HG03039 (cell line): ENCODE measurements around the gene BRME1.

Experiments
- ATAC-seq: cut with Tn5 transposase; IDR thresholded peaks from one replicate; pipeline ENCODE4 v1.9.1; 2021; ENCODE audit warnings: mild to moderate bottlenecking, moderate library complexity; ENCODE audit not compliant: unreplicated experiment

Gene BRME1

DNA sequence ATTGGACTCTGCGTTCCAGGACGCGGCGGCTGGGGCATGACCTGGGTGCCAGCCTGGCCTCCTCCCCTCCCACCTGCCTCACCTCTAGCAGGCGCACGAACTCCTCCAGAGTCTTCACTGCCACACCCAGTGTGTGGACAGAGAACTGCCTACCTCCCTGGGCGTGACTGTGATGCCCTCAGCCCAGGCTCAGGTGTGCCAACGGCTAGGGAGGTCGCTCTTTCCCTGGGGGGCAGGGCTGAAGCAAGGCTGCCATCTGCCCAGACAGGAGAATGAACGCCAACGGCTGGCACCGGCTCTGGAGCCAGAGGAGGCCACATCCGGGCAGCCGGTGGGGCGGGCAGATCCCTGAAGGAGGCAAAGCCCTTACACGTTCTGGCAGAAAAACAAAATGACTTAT lies 17.6 kb downstream of the BRME1 start:
- no peak for ATAC-seq

DNA sequence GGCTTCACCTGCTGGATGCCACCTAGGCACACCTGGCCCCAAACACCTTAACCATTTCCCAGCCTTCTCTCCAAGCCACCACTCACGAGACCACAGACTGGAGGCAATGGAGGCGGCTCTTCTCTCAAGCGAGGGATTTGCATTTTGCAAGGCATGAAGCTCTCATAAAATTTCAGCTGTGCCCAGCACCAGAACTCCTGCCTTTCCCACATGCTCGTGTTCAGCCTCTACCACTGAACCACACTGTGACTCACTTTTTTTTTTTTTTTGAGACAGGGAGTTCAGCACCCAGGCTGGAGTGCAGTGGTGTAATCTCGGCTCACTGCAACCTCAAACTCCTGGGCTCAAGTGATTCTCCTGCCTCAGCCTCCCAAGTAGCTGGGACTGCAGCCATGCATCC lies 18.4 kb downstream of the BRME1 start:
- ATAC-seq, result no peak

DNA sequence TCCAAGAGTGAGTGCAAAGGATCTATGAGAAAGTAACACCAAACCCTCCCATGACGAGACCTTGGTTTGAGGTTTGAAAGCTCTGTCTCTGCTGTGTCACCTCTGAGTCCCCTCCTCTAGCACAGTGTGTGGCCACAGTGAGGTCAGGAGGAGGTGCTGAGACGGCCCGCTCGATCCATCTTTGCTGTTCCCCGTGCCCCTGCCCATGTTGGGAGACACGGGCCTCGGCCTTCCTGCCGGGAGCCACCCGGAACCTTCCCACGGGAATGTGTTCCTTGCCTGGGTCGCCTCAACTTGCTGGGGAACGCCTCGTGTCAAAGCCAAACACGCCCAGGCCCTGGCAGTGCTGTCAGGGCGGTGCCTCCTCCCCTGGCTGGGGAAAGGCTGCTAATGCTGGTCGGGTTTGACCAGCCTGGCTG lies 18.9 kb downstream of the BRME1 start:
- ATAC-seq, result no peak

DNA sequence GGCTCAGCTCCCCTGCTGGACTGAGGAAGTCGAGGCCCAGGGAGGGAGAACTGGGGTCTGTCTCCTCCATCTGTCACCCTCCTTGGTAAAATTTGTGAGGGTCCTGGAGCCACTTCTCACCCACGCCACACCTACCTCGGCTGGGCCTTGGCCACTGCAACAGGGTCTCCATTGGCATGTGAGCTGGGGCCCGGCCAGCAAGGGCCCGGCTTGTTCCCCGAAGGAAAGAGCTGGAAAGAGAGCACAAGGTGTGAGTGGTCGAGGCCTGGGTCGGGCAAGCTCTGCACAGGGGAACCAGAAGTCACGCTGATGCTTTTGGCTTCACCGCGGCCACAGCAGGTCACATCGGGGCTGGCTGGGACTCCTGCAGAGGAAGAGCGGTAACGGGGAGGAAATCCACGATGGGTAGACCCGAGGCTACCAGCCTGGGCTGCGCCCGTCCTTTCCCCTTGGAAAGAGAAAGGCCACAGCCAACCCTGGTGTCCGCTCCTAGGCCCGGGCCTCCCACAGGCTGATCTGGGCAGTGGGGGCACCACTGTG lies 20.0 kb downstream of the BRME1 start:
- no peak for ATAC-seq

DNA sequence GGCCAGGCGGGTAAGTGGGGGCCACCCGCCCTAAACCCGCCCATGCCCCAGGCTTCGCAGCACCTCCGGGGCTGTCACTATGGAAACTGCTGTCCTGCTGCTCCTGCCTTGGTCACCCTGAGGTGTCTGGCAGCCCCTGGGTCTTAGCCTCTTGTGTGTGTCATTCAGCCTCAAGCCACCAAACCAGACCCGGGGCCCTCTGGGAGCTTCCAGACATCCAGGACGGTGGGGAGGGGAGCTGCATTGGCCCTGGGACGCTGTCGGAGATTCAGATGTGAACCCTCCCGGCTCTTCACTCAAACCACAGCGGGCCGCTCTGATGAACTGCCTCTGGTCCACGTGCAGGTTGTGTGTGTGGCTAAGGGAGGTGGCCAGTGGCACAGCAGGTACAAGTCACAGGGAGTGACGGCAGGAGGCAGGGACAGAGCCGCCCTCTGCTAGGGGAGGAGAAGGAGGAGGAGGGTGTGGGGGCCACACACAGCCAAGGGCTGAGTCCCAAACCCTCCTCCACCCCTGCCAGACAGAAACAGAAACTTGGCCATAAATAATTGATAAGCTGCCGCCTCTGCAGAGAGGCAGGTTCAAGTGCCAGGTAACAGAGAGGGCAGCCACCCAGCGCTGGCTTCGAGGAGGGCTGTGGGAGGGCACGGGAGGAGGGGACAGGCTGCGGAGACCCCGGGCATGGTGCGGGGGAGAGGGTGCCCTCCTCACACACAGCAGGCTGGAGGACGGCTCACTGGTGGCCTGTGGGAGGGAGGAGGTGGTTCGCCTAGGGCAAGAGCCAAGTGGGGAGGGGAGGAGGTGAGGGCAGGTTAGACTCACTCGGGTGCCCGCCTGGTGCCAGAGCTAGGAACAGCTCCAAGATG lies 21.0 kb downstream of the BRME1 start:
- ATAC-seq, result no peak

DNA sequence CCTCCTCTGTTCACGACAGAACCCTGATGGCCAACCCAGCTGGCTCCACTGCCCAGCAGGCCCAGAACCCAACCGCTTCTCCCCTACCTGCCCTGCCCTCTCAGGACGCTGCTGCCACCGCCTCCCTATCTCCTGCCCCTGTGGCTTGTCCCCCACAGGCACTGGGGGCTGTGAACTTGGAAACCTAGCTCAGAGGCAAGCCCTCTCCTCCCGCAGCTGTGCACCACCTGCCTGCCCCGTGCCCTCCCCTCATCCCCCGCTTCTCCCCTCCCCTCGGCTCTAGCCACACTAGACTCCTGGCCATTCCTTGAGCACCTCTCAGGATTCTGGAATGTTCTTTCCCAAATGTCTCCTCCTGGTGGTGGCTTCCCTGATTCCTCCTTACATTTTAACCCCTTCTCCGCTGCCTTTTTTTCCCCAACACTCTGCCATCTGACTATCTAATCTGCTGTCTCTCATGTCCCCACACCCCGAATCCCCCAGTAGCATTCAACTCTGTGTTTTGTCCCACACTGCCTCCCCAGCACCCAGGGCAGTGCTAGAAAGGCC lies 22.3 kb downstream of the BRME1 start:
- ATAC-seq, result no peak

DNA sequence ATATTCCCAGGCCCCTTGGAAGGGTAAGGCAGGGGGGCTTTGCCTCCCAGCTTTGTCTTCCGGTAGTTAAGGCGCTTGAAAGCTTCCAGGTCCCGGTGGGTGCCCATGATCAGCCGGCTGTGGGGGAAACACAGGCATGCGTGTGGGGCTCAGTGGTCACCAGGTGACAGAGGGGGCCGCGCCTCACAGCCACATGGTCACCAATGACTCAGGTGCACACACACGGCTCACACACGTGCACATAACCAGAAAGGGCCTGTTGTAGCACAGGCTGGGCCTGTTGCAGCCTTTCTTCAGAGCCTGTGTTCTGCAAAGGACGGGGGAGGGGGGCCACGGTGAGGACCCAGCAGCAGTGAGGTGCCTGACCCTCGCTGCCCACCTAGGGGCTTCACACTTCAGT lies 23.1 kb downstream of the BRME1 start:
- no peak for ATAC-seq

DNA sequence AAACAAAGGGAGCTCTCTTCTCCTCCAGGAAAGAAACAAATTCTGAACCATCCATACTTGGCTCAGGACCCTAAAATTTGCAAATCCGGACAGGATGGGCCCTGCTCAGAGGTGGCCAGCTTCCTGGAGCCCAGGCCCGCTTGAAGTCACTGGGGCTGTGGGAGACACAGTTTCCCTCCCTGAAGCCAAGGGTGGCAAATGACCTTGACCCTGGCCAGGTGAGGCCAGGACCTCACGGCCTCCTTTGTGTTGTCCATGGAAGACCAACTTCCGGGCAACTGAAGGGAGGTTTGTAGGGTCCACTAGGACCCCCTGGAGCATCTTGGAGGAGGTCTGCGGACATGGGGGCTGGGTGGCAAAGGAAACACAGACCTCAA lies 23.5 kb downstream of the BRME1 start:
- no peak for ATAC-seq

DNA sequence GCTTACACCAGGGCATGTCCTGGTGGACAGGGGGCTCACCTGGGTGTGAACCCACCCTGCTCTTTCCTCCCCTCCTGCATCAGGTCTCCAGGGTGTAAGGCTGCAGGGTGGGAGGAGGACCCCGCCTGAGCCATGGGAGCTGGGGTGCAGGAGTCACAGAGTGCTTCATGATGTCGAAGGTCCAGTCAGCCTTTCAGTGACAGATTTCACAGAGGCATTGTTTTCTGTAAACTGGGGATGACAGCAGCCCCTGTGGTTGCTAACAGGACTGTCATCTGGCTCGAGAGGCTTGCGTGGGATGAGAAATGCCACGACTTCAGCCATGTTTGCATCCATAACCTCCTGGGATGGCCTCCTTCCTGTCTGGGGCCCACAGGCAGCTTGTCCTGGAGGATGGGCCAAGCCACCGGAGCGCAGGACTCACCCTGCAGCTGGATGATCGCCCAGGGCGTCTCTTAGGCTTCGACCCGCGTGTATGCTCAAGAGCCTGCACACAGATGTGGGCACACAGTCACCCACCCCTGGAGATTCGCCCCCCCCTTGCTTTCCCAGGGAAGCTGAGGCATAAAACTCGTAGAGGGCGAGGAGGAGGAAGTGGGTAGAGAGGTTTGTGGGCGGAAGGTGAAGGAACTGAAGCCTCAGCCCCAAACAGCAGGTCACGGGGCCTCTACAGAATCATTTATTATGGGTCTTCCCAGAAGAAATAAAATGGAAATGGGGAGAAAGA lies 24.1 kb downstream of the BRME1 start:
- ATAC-seq, result no peak

DNA sequence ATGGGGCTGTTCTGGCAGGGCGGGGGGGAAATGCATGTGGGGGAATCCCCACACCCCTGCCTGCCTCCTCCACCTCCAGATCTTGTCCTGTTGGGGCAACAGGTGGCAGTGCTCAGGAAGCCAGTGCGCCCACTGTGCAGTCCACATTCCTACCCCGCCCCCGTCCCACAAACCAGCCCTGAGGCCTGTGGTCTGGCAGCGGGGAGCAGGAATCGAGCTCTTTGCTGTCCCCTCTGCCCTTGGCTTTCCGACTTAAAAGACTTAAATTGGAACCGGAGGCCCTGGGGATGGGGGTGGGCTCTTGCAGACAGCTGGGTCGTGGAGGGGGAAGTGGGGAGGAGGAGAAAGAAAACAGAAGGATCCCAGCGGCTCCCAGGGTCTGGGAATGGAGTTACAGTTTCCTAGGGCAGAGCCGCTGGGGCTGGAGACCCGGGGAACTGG lies 24.6 kb downstream of the BRME1 start:
- no peak for ATAC-seq

DNA sequence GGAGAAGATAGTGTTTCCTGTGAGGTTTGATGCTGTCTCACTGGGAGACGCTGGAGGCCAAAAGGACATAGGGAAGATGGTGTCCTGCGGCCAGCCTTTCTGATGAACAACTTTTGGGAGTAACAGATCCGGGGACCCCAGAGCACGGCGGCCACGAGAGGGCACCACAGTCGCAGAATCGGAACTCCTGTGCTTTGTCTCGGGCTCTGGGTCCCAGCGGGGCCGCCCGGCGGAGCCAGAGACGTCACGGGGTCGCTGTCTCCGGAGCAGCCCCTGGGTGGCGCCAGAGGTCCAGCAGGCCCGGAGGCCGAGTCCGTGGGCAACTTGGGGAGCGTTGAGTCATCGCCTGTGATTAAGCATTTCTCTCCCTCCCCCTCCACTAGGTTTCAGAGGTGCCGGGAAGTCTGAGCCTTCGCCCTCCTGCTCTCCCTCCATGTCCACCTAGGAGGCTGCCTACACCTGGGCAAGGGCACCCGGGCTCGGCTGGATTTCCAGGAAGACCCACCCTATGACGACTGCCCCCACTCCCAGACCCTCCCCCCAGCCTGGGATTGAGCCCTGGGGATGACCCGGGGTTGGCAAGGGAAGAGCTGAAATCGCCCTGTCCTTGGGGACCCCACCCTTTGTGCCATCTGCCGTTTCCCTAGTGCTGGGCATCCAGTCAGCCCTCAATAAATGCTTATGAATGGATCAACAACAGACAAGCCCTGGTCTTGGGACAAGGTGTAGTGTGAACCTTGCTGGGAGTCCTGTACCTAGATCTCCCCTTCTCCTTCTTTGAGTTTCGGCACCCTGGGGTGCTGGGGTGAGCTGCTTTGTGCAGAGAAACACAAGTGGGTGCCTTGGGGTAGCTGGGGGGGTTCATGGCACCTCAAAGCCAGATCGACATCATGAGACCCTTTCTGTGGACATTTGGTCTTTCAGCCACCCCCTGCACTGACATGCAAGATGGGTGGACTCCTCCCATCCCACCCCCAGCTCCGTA lies 25.6 kb downstream of the BRME1 start:
- ATAC-seq, result peak; percentile 91

DNA sequence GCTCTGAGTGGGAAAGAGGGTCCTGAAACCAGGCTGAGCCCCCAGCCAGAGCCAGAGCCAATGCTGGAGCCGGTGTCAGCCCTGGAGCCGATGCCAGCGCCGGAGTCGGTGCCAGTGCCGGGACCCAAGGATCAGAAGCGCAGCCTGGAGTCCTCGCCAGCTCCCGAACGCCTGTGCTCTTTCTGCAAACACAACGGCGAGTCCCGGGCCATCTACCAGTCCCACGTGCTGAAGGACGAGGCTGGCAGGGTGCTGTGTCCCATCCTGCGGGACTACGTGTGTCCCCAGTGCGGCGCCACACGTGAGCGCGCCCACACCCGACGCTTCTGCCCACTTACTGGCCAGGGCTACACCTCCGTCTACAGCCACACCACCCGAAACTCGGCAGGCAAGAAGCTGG lies 28.6 kb downstream of the BRME1 start:
- ATAC-seq, result no peak

DNA sequence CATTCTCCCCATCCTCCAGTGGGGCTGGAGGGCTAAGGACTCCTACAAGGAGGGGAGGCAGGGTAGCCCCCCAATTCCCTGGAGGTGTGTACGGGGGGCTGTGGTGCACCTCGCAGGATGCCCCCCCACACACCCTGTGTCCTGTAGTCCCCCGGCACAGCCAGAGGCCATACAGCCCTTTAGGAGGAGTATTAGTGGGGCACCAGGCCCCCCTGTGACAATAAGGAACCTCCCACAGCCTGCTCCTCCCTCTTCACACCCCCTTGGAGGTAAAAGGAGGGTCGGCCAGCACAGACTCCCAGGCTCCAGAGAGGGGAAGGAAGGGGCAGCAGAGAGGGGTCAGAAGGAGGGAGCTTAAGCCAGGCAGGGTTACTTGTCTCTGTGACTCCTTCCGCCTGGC lies 29.1 kb downstream of the BRME1 start, which contains the start of gene NANOS3:
TSS of gene NANOS3 (plus strand) at position 301 of the 400 bp plus-strand sequence. CDS start 115 bp downstream, outside the sequence.
- ATAC-seq, result no peak

DNA sequence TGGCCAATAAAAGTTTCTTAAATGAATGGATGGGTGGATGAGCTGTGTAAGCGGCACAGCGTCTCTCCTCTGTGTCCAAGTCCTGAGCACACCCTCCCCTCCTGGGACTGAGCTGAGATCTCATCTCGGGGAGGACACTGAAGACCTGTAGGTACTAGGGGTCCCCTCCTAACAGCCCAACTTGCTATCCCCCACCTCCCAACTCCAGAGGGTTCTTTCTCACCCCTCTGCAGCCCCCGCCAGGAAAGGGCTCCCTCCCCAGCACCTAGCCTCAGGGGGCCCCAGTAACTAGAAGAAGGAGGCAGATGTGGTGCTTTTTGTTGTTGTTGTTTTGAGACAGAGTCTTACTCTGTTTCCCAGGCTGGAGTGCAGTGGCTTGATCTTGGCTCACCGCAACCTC lies 30.1 kb downstream of the BRME1 start:
- no peak for ATAC-seq

DNA sequence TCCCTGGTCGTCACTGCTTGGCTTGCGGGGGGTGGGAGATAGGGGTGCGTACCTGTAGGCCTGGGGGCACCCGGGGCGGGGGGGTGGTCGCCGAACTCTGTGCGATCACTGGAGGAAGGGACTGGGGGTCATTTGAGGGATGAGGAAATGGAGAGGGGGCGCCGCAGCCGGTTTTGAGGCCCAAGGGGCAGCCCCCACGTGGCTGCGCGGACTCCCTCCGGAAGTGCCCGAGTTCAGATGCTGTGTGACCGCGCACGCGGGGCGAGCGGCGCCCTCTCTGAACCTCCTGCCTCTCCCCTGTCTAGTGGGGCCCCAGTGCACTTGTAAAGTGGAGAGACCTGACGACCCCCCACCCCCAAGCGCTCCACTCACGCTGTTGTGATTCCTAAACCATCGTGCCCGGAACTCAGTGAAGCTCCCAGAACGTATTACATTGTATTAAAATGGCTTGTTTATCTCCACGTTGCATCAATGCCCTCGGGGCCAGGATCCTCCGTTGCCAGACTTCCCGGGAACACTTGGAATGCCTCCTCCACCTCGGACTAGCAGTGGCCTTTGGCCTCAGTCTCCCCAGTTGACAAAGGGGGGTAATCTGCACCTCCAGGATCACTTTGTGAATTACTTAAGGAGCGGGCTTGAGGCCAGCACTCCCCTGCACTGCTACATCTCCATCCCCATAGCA lies 31.9 kb downstream of the BRME1 start:
- ATAC-seq, result no peak

DNA sequence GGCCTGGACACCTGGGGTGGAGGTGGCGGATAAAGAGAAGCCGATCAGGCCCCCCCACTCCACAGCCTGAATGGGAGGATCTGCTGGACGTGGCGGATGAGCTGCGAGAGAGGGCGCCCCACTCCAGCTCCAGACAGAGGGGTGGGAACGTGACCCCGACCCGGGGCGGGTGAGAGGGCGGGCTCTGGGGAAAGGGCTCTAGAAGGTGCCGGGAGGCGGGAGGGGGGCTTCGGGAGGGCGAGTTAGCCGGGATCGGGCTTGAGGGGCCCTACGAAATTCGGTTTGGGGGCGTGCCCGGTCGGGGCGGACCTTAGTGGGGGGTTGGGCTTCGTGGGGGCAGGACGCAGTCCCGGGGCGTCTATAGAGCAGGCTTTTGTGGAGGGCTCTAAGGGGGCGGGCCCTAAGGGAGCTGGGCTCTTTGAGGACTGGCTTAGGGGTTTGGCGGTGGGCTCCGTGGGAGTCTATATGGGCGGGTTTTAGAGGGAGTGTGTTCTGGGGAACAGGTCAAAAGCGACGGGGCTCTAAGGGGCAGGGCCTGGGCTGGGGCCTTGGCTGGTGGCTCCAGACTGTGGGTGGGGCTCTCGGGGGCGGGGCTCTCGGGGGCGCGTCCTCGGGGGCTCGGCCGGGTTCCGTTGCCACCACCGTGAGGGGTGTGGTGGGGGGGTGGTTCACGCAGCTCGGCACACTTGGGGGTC lies 33.1 kb downstream of the BRME1 start:
- no peak for ATAC-seq

DNA sequence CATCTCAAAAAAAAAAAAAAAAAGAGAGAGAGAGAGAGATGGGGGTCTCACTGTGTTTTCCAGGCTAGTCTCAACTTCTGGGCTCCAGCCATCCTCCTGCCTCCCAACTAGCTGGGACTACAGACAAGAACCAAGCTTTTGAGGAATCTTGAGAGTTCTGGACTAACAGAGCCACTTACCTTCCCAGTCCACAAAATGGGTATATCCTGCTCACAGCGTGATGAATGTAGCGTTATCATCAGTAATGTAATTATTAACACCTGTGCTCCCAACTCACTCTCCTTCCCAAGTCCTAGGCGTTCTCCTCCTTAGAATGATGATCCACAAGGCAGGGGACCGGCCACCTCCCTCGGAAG lies 33.6 kb downstream of the BRME1 start:
- no peak for ATAC-seq

DNA sequence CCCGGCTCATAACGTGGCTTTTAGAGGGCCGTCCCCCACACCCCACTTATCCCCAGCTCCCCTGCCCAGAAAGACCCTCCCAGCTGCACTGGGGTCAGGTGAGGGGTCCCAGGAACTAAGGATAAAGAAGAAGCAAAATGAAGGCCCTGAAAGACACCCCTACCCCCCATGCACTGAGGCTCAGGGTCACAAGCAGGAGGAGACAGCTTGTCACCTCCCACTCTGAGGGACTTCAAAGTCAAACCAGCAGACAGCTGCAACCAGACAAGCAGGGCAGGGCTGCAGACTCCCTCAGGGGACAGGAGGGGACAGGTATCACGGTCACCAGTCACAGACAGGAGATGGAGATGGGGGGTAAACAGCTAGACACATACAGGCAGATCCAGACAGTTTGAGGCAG lies 35.0 kb downstream of the BRME1 start:
- ATAC-seq, result no peak

DNA sequence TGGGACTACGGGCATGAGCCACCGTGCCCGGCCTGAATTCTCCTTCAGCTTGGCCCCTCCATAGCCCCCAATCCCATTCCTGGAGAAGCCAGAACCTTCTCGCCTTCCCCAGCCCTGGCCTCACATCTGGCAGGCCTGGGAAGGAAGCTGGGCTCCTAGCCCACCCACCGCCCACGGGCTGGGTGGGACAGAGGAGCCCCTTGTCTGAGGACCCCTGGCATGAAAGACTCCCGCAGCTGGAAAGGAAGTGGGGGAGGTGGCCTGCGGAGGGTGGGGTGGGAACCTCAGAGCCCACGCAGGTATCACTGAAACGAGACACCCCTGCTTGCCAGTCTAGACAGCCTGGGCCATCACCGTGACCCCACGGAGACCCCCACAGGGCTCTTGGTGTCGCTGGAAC lies 36.6 kb downstream of the BRME1 start:
- no peak for ATAC-seq
